ENCODE measurements around the gene NF1.
A peak's percentile ranks its signal among the peaks of the same experiment; 100 is the strongest.

Gene NF1

DNA sequence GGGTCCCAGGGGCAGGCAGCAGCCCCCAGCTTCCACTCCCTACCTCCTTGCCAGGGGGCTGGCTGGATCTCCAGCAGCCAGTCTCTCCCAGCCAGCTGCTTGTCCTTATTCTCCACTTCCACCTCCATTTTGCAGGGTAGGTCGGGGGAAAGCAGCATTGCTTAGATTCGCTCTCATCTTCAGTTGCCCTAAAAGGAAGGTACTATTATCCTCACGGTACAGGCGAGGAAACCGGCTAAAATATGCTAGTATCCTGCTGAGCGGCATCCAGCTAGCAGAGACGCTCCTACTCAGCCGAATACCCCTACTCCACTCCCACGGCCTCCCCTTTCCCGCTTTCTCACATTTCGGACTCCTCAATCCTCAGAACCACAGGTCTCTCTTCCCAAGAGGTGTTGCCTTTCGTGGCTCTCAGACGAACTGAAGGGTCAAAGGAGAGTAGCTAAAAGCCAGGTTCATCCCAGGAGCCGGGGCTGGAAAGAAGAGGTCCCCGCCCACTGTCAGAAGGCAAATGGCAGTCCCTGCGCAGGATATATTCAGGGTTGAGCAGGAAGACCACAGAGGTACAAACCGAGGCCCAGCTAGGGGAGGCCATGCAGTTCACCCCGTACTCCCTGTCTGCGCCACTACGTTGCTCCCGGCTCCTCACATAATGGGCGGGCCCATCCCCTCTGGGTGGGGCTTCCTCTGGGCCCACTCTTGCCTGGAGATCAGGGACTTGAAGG, 295.0 kb downstream of the NF1 start:
- H3K9me3 Mint-ChIP-seq: no peaks in the 10 kb centered on the region
- H3K4me1 Mint-ChIP-seq: peaks cover 21% of the 10 kb centered on the region
- ATAC-seq (no peak), DNase-seq (no peak)
- peaks cover 53% of the 10 kb centered on the region for H3K27me3 Mint-ChIP-seq
- H3K27ac Mint-ChIP-seq: no peak overlapping the region
- peak overlapping the region; percentile 38 to 45 for H3K4me3 Mint-ChIP-seq

DNA sequence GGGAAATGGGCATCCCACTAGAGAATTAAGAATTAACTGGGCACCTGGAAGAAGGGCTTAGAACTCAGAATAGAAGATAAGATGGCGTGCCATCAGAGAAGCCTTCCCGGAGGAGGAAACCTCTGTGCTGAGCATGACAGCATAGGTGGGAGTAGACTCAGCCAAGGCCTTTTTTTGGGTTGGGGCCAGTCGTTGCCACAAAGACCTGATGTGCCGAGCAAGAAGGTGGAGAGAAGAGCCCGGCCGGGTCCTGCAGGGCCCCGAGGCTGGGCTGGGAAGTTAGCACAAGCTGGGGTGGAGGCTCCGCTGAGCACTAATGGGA, 295.6 kb downstream of the NF1 start:
- DNase-seq (no peak), ATAC-seq (no peak)
- Mint-ChIP-seq H3K4me3 (peak overlapping the region; percentile 38 to 45), H3K27ac (peak overlapping the region in 1 of 2 donors; percentile 12), H3K27me3 (peaks cover 56% of the 10 kb centered on the region), H3K4me1 (peaks cover 21% of the 10 kb centered on the region), H3K9me3 (no peaks in the 10 kb centered on the region)

DNA sequence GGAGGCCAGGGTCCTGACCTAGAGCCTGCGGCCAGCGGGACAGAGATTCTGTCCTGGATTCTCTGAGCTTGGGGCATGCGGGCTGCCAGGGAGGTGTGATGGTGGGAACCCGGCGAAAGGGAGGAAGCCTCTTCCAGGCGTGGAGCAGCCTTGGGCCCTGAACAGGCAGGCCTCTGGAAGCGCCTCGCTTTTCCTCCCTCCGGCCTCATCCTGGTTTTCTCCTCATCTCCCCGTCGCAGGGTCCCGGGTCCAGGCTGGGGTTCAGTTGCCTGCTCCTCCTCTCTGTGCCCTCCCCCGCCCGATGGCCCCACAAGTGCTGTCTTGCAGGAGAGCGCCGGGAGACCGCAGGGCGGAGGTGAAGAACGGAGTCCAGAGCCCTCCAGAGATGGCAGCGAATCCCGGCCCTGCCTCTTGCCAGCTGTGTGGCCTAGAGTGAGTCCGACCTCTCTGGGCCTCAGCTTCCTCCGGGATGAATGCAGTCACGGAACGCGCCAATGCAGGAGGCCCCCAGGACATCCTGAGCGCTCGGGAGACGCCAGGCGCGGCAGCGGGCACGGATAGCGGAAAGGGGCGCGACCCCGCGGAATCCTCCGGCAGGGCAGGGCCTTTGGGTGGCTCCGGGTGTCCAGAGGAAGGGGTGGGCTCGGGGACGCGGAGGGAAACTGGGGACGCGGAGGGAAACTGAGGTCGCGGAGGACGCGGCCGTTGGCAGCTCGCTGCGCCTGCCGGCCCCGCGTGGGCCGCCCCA, 296.1 kb downstream of the NF1 start:
- peak; percentile 21 for ATAC-seq
- Mint-ChIP-seq H3K9me3 (no peaks in the 10 kb centered on the region), H3K4me3 (peak overlapping the region; percentile 64 to 80), H3K27me3 (peaks cover 62% of the 10 kb centered on the region), H3K27ac (peak overlapping the region in 1 of 2 donors; percentile 74), H3K4me1 (peaks cover 21% of the 10 kb centered on the region)
- DNase-seq: no peak

DNA sequence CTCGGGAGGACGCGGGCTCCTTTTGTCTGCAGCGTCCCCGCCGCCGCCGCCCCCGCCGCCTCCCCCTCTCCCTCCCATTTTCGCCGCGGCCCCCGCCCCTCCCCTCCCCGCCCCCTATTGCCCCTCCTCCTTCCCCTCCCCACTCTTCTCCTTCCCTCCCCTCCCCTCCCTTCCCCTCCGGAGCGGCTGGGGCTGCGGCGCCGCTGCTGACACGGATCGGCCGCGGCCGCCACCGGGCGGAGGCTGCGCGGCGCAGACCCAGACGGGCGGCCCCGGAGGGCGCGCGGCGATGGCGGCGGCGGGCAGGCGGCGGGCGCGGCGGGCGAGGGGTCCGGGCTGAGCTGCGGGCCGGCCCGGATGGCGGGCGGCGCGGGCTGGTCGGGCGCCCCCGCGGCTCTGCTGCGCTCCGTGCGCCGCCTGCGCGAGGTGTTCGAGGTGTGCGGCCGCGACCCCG, 296.7 kb downstream of the NF1 start, which contains the start of gene RAB11FIP4:
TSS of gene RAB11FIP4 (plus strand) at position 180 of the 454 bp plus-strand sequence. CDS start at position 358, 178 bp downstream.
- DNase-seq (no peak), ATAC-seq (peak; percentile 63)
- Mint-ChIP-seq H3K27me3 (peaks cover 63% of the 10 kb centered on the region), H3K27ac (peak within 1 kb of the TSS in 1 of 2 donors; percentile 74), H3K9me3 (no peaks in the 10 kb centered on the region), H3K4me3 (peak within 1 kb of the TSS; percentile 64 to 80), H3K4me1 (peaks cover 21% of the 10 kb centered on the region)

DNA sequence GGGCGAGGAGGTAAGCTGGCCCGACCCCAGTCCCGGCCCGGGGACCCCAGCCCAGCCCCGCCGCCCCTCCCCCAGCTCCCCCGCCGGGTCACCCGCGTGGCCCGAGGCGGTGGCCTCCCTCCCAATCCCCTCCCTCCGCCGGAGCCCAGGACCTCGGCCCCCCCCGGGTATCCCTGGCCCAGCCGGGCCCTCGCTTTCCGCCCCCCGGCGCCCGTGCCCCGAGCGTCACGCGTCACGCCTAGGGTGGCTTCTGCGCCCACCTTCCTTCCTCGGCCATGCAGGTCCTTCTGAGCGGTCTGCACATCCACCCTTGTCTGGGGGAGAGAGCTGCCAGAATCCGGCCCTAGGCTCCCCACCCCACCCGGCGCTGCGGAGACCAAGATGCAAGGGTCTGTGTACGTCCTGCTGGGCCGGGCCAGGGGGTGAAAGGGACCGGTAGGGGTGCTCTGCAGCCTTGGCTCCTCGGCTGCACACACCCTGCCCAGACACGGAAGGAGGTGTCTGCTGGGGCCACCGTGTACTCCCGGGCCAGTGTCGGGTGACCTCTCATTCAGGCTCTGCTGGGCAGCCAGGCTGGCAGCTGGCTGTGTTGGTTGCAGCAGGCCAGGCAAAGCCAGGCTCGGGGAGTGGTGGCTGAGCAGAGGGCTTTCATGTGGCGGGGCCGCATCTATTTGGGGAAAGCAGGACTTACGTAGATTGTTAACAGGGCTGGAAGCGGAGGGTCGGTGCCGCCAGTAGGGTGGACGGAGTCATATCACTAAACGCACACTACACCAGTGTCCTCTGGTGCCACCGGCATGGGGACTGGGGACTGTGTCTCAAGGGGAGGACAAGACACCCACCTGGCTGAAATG, 297.5 kb downstream of the NF1 start:
- Mint-ChIP-seq H3K9me3 (no peaks in the 10 kb centered on the region), H3K4me1 (peaks cover 21% of the 10 kb centered on the region), H3K4me3 (peak overlapping the region; percentile 63 to 76), H3K27me3 (peaks cover 70% of the 10 kb centered on the region), H3K27ac (no peak overlapping the region)
- ATAC-seq (peak; percentile 34), DNase-seq (no peak)

DNA sequence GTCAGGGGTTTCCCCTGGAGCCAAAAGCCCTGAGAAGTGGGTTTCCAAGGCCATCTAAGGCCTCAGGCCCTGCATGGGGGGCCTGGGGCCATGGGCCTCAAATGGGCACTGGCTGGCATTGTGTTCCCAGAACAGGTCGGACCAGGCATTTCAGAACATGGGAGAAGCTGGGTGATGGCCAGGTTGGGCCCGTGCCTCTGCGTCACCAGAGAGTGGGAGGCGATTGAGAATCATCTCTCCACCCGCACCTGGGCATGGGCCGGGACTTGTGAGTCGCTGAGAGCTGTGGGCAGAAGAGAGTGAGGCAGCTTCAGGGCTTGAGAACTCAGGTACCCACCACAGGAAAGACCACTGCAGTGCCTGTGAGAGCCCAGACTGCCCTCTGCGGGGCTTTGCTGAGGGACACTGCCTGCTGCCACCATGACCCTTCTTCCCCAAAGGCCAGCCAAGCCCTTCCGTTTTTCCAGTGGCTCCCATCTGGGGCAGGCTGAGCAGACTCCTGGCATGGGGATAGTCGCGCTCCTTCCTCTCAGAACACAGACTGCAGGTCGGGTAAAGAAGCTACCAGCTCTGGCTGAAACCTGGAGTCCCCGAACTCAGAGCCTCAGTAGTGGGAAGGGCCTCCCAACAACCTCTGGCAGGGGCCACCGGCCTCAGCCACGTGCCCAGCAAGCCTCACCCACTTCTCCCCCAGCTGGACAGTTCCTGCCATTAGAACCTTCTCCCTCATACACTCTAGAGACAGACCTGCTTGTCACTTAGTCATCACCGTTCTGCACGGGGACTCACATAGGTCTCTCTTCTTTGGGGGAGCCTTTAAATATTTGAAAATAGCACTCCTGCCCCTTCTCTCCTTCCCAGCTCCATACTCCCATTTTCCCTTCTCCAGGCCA, 298.3 kb downstream of the NF1 start:
- Mint-ChIP-seq H3K9me3 (no peaks in the 10 kb centered on the region), H3K27ac (no peak overlapping the region), H3K4me3 (peak overlapping the region; percentile 63 to 76), H3K27me3 (peaks cover 72% of the 10 kb centered on the region), H3K4me1 (peaks cover 21% of the 10 kb centered on the region)
- DNase-seq (no peak), ATAC-seq (no peak)

DNA sequence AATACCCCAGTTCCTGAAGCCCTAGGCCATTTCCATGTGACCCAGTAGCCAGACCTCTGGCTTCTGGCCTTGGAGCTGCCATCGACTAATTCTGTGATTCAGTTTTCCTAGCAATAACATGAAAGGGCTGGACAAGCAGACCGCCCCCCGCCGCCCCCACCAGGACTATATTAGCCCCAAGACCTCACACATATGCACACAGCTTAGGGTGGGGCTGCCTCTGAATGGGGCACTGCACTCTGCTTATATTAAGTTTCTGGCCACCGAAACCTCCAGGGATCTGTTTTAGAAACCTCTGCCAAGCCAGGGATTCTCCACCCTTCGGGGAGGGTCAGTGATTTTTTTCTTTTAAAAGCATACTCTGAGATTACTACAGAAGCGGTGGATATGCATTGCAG, 299.0 kb downstream of the NF1 start:
- ATAC-seq (no peak), DNase-seq (no peak)
- H3K27ac Mint-ChIP-seq: no peak overlapping the region
- H3K9me3 Mint-ChIP-seq: no peaks in the 10 kb centered on the region
- H3K27me3 Mint-ChIP-seq: peaks cover 72% of the 10 kb centered on the region
- no peak overlapping the region for H3K4me3 Mint-ChIP-seq
- peaks cover 21% of the 10 kb centered on the region for H3K4me1 Mint-ChIP-seq

DNA sequence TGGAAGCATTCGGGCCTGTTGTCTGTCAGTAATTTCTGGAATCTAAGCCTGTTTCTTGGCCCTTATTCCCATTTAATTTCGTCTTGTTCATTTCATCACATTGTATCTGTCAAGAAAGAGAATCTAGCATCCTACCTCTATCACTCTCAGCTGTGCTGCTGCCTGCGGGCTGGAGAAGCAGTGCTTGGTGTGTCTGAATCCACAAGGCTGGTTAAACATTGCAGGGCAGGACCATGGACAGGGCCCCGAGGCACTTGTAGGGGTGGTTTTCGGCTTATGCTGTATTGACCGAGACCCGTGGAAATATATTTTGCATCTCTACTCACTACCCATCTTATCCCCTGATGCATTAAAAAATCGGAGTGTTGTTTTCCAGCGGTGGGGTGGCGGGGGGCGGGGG, 299.8 kb downstream of the NF1 start:
- ATAC-seq (no peak), DNase-seq (peak in 1 of 2 donors; percentile 32)
- no peaks in the 10 kb centered on the region for H3K9me3 Mint-ChIP-seq
- H3K27me3 Mint-ChIP-seq: peaks cover 65% of the 10 kb centered on the region
- H3K27ac Mint-ChIP-seq: no peak overlapping the region
- H3K4me1 Mint-ChIP-seq: peaks cover 21% of the 10 kb centered on the region
- H3K4me3 Mint-ChIP-seq: no peak overlapping the region

DNA sequence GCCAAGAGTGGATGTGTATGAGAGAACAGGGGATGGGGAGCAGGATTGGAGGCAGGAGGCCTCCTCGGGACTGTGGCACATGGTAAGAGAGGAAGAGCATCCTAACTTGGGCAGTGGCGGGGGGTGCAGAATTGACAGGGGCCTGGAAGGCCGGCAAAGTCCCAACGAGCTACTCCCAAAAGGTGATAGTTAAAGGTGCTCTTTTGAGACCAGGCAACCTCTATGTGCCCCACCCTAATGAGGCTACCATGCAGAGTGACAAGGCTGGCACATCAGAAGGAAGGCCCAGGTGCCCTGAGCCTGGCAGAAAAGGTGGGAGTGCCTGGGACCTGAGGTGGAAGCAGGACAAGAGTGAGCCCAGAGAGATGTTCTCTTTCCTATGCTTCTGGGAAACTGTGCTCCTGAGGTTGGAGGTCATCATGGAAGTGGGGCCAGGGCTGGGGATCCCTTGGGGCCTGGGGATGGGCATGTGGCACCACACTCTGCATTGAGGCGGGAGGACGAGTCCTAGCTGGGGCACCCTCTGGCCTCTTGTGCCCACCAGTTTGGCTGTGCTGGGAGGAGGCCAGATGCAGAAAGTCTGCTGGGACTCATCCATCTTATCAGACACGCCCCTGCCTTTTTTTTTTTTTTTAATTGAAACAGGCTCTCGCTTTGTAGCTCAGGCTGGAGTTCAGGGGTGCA, 302.6 kb downstream of the NF1 start:
- no peaks in the 10 kb centered on the region for H3K9me3 Mint-ChIP-seq
- DNase-seq (no peak), ATAC-seq (no peak)
- H3K27ac Mint-ChIP-seq: no peak overlapping the region
- H3K27me3 Mint-ChIP-seq: peaks cover 43% of the 10 kb centered on the region
- H3K4me3 Mint-ChIP-seq: no peak overlapping the region
- H3K4me1 Mint-ChIP-seq: peaks cover 5% of the 10 kb centered on the region

- Mint-ChIP-seq H3K4me3 (no peak overlapping the region), H3K4me1 (no peaks in the 10 kb centered on the region), H3K27me3 (peaks cover 30% of the 10 kb centered on the region), H3K9me3 (no peaks in the 10 kb centered on the region), H3K27ac (no peak overlapping the region)
- DNase-seq (no peak), ATAC-seq (no peak)
These were observed 303.9 kb downstream of the NF1 start for GRCh38 chr17:31398381-31399311.

DNA sequence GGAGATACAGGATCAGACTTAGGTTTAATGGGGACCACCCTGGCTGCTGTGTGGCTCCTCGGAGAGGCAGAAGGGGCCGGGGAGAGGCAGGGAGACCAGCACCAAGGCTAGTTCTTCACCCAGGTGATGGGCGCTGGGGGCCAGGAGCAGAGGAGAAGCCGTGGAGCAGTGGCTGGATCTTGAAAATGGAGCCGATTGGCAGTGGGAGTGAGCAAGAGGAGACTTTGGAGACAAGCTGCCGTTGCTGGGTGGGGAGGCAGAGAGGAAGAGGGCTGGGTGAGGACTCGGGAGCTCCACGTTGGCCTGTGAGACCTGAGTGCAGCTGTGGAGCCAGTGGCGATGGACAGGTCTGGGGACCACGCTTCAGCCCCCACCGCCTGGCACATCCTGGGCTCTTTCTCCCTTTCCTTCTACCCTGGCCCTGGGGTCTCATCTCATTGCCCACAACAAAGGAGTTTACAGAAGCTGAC, 305.7 kb downstream of the NF1 start:
- no peaks in the 10 kb centered on the region for H3K4me1 Mint-ChIP-seq

DNA sequence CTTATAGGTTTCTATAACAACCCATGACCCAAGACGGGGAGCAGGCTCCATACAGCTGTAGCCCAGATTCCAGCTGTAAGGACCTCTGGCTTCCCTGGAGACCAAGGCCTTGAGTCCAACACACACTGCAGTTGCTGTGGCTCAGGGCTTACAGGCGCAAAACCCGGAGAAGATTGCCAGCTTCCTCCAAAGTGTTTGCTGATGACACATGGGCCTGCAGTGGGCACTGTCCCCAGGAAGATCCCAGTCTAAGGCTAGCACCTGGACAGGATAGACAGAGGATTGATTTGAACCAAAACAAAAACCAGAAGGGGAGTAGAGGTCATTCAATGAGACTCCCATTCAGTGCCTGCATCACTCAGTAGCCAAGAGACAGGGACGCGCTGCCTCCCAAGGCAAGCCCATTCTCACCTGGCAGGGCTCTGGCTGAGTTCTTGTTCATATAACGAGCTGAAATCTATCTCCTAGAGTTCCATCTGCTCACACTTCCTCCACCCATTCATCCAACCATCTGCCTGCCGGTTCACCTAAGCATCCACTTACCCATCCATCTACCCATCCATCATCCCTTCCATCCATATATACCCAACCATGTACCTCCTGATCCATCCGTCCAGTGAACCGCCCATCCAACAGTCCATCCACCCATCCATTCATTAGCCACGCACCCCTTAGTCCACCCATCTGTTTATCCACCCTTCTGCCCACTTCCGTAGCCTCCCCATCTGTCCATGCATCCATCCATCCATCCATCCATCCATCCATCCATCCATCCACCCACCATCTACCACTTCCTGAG, 306.9 kb downstream of the NF1 start:
- no peak for ATAC-seq
- no peak for DNase-seq
- Mint-ChIP-seq H3K4me1 (no peaks in the 10 kb centered on the region), H3K27ac (peak overlapping the region in 1 of 2 donors; percentile 6), H3K4me3 (no peak overlapping the region), H3K27me3 (peaks cover 7% of the 10 kb centered on the region), H3K9me3 (no peaks in the 10 kb centered on the region)

More for the DNA sequence above, 305.7 kb downstream of the NF1 start:
- H3K9me3 Mint-ChIP-seq: no peaks in the 10 kb centered on the region
- no peak for ATAC-seq
- no peak for DNase-seq
- H3K27ac Mint-ChIP-seq: peak overlapping the region in 1 of 2 donors; percentile 56
- H3K4me3 Mint-ChIP-seq: no peak overlapping the region
- peaks cover 14% of the 10 kb centered on the region for H3K27me3 Mint-ChIP-seq

All from stimulated activated naive CD8-positive, alpha-beta T cell treated with anti-CD3 and anti-CD28 coated beads, Interleukin-15, amount 100 ng/mL, for 72 hours (primary cell).